Fibroblast of lung (primary cell): ENCODE measurements around the gene GRIK4. TPM values are rescaled to one million over a fixed set of nuclear protein-coding genes. Genes with fewer than 3 reads are reported as not detected.

ENCODE experiments used
- DNase-seq, 2 donors: peaks; one replicate each; pipeline versions ENCODE4 v3.0.0 to v3.0.0-alpha.2; 2010; ENCODE audit warnings: low read depth in 2 of 2
- H2AFZ ChIP-seq: 2 replicates; pipeline ENCODE4 v1.5.1; 2012; ENCODE audit warnings: low read length, control low read depth, inconsistent platforms
- H3K27ac ChIP-seq: 2 replicates; pipeline ENCODE4 v1.5.1; 2011; ENCODE audit warnings: low read length, control low read depth; ENCODE audit not compliant: insufficient read depth
- H3K27me3 ChIP-seq: 2 replicates; pipeline ENCODE4 v1.5.1; 2011; ENCODE audit warnings: mild to moderate bottlenecking, low read length; ENCODE audit not compliant: control insufficient read depth, insufficient read depth
- H3K36me3 ChIP-seq: 2 replicates; pipeline ENCODE4 v1.5.1; 2011; ENCODE audit warnings: low read length; ENCODE audit not compliant: control insufficient read depth, insufficient read depth
- H3K4me1 ChIP-seq: 2 replicates; pipeline ENCODE4 v1.5.1; 2011; ENCODE audit warnings: low read length; ENCODE audit not compliant: control insufficient read depth, insufficient read depth; ENCODE audit errors: extremely low read depth
- H3K4me2 ChIP-seq: 2 replicates; pipeline ENCODE4 v1.5.1; 2011; ENCODE audit warnings: low read length, control low read depth; ENCODE audit not compliant: insufficient read depth; ENCODE audit errors: extremely low read depth
- H3K4me3 ChIP-seq, 4 experiments: fragments of 200-600 bp in 1 of 4; sonication (generic) in 1 of 4; replicated peaks in 1 of 4; 2 replicates each; pipeline ENCODE4 v1.5.1; 2011 to 2016; ENCODE audit warnings: low read length in 4 of 4, low read depth in 3 of 4, mild to moderate bottlenecking in 3 of 4, control low read depth in 2 of 4, inconsistent platforms in 1 of 4, mixed read lengths in 1 of 4; ENCODE audit not compliant: insufficient read depth in 1 of 4; ENCODE audit errors: control extremely low read depth in 1 of 4
- H3K79me2 ChIP-seq: 2 replicates; pipeline ENCODE4 v1.5.1; 2012; ENCODE audit warnings: mild to moderate bottlenecking, low read length, inconsistent platforms; ENCODE audit not compliant: control insufficient read depth, insufficient read depth
- H3K9ac ChIP-seq: 2 replicates; pipeline ENCODE4 v1.5.1; 2011; ENCODE audit warnings: mild to moderate bottlenecking, low read length, control low read depth; ENCODE audit not compliant: insufficient read depth
- H3K9me3 ChIP-seq: 2 replicates; pipeline ENCODE4 v1.5.1; 2012; ENCODE audit warnings: low read depth, low read length; ENCODE audit not compliant: control insufficient read depth, insufficient read depth
- H4K20me1 ChIP-seq: 2 replicates; pipeline ENCODE4 v1.5.1; 2011; ENCODE audit warnings: low read length; ENCODE audit not compliant: control insufficient read depth, insufficient read depth; ENCODE audit errors: extremely low read depth
- EZH2 ChIP-seq: IDR thresholded peaks from 2 replicates; pipeline ENCODE4 v1.5.1; 2012; ENCODE audit warnings: low read length, control low read depth, mild to moderate bottlenecking; ENCODE audit errors: missing control alignments
- polyA plus RNA-seq, 2 donors: library from polyadenylated mRNA; depleted of rRNA in 1 of 2; stranded (reverse) in 1 of 2; unstranded in 1 of 2; fragments of >200 nt; gene quantifications; 2 replicates each; pipeline ENCODE4 v1.2.1, GENCODE V29; 2011 to 2012; ENCODE audit warnings: missing spikeins in 1 of 2
- total RNA-seq: library from RNA; depleted of rRNA; stranded (reverse); fragments of >200 nt; gene quantifications from 2 replicates; pipeline ENCODE4 v1.2.1, GENCODE V29; 2014
- TF ChIP-seq, protein P1 (sequence below), 2 donors: IDR thresholded peaks in 1 of 2; conservative IDR thresholded peaks in 1 of 2; 1 replicate in 1 of 2; 2 replicates in 1 of 2; pipeline ENCODE4 v1.5.1; 2011 to 2012; ENCODE audit warnings: low read length in 2 of 2, control low read depth in 1 of 2, inconsistent platforms in 1 of 2, low read depth in 1 of 2, mild to moderate bottlenecking in 1 of 2

GRIK4 gene
- total and polyA plus RNA-seq, 2 donors (not counting 1 experiment from before 2014, with no cell fraction given) = 0.17 to 1.5 TPM

DNA sequence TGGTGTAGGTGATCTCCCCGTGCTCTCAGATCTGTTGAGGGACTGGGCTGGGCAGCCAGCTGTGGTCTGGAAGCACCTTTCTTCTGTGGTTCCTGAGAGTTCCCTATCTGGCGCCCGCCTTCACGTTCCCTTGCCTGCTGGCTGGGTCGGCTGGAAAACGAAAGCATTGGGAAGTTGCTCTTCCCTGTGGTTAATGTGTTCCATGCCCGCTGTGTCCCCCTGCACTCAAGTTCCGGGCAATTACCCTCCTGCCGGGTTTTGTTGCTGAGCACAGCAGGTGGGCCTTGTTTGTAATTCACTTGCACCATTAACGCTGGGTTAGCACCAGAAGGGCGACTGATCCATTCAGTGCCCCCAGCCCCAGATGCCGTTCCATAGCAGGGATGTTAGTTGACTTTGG, 134.1 kb downstream of the GRIK4 start:
- no peaks in the 10 kb centered on the region for H3K27me3 ChIP-seq
- no peaks in the 10 kb centered on the region for H3K36me3 ChIP-seq
- H3K4me1 ChIP-seq = no peaks in the 10 kb centered on the region
- no peak overlapping the region for H3K4me2 ChIP-seq
- no peak overlapping the region for H3K9ac ChIP-seq
- TF ChIP-seq EZH2 = no peak
- TF ChIP-seq, protein P1, sequence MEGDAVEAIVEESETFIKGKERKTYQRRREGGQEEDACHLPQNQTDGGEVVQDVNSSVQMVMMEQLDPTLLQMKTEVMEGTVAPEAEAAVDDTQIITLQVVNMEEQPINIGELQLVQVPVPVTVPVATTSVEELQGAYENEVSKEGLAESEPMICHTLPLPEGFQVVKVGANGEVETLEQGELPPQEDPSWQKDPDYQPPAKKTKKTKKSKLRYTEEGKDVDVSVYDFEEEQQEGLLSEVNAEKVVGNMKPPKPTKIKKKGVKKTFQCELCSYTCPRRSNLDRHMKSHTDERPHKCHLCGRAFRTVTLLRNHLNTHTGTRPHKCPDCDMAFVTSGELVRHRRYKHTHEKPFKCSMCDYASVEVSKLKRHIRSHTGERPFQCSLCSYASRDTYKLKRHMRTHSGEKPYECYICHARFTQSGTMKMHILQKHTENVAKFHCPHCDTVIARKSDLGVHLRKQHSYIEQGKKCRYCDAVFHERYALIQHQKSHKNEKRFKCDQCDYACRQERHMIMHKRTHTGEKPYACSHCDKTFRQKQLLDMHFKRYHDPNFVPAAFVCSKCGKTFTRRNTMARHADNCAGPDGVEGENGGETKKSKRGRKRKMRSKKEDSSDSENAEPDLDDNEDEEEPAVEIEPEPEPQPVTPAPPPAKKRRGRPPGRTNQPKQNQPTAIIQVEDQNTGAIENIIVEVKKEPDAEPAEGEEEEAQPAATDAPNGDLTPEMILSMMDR (conservative IDR thresholded peaks at IDR 0.05 in 1 of 2, IDR thresholded peaks at IDR 0.05 in 1 of 2; ENCODE audit: low read depth in 1 of 2, low read length in 2 of 2) = no peak
- no peaks in the 10 kb centered on the region for H3K79me2 ChIP-seq
- DNase-seq = no peak
- H3K9me3 ChIP-seq = no peaks in the 10 kb centered on the region
- no peak overlapping the region for H3K4me3 ChIP-seq
- no peaks in the 10 kb centered on the region for H4K20me1 ChIP-seq
- H2AFZ ChIP-seq = no peak overlapping the region
- no peak overlapping the region for H3K27ac ChIP-seq

DNA sequence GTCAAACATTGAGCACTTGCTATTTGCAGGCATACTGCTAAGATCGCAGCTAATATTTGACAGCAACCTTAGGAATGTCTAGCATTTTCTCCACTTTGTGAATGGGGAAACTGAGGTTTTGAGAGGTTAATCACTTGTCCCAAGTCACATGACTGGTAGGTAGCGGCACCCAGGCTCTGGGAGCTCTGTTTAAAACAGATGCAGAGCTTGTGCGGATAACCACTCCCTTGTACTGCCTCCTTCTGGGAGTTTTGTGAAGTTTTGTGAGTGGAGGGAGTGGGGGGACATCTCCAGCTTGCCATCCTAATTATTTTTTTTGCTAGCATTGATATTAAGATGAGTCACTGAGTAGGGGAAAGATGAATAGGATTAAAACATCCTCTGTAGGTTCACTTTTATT, 134.7 kb downstream of the GRIK4 start:
- no peak for DNase-seq
- no peak overlapping the region for H3K27ac ChIP-seq
- H4K20me1 ChIP-seq = no peaks in the 10 kb centered on the region
- no peak overlapping the region for H2AFZ ChIP-seq
- no peak overlapping the region for H3K4me2 ChIP-seq
- no peak overlapping the region for H3K4me3 ChIP-seq
- H3K9ac ChIP-seq = no peak overlapping the region
- H3K79me2 ChIP-seq = no peaks in the 10 kb centered on the region
- H3K27me3 ChIP-seq = no peaks in the 10 kb centered on the region
- no peaks in the 10 kb centered on the region for H3K4me1 ChIP-seq
- TF ChIP-seq EZH2 = no peak
- TF ChIP-seq, protein P1 (conservative IDR thresholded peaks at IDR 0.05 in 1 of 2, IDR thresholded peaks at IDR 0.05 in 1 of 2; ENCODE audit: low read depth in 1 of 2, low read length in 2 of 2) = no peak
- H3K36me3 ChIP-seq = no peaks in the 10 kb centered on the region
- H3K9me3 ChIP-seq = no peaks in the 10 kb centered on the region

DNA sequence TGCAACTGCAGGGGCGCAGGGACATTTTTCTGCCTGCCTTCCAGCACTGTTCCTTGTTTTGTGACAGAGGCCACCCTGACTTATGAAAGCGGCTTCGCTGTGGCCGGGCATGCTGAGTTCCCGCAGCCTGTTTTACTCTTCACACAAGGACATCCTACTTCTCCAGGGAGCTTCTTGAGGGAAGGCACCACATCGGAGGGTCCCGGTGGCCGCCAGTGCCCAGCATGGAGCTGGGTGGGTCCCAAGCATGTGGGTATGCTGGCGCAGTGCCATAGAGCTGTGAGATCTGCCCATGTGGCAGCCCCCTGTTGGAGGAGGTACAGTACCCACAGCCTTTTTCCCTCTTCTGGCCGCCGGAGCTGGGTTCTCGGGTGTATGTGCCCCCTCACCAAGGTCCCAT, 136.1 kb downstream of the GRIK4 start:
- H3K4me1 ChIP-seq = no peaks in the 10 kb centered on the region
- H4K20me1 ChIP-seq = no peaks in the 10 kb centered on the region
- DNase-seq = no peak
- H3K4me2 ChIP-seq = no peak overlapping the region
- TF ChIP-seq, protein P1 (conservative IDR thresholded peaks at IDR 0.05 in 1 of 2, IDR thresholded peaks at IDR 0.05 in 1 of 2; ENCODE audit: low read depth in 1 of 2, low read length in 2 of 2) = no peak
- TF ChIP-seq EZH2 = no peak
- H3K36me3 ChIP-seq = no peaks in the 10 kb centered on the region
- H3K79me2 ChIP-seq = no peaks in the 10 kb centered on the region
- H3K9me3 ChIP-seq = no peaks in the 10 kb centered on the region
- H3K4me3 ChIP-seq = no peak overlapping the region
- no peak overlapping the region for H3K27ac ChIP-seq
- no peak overlapping the region for H3K9ac ChIP-seq
- H3K27me3 ChIP-seq = no peaks in the 10 kb centered on the region
- no peak overlapping the region for H2AFZ ChIP-seq
